NCI-H146 (cell line): ENCODE results near the gene EFCAB8.
A peak's percentile ranks its signal among the peaks of the same experiment; 100 is the strongest.

ENCODE experiments used
- DNase-seq: peaks from one replicate; lab custom pipeline; 2025; lab: John Stamatoyannopoulos, UW

EFCAB8 gene

DNA sequence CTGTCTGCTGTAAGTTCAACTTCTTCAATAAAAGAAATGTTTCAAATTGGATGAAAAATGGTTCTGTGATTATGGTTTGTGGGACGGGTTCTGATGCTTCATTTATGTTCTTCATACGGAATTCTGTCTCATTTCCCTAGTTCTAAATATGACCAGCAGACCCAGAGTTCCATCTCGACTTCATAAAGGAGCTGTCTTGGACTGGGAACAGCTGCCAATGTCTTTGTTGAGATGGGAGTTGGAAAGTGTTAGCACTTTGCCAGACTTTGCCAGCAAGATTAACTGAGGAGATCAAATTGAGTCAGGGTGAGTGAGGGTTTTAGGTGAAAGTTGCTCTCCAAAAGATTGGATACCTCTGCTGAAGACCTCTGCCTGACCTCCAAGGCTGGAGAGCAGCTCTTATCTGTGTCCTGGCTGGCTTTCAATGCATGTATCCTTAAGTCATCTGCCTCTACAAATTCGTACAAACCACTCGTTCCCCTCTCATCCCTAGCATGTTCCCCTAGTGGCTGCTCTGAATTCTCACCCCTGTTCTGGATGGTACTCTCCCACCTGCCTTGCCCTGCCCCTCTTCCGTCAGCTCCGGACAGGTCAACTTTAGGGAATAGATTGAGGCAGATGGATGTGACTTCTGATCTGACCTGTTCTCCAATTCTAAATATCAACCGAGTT is at the start of gene EFCAB8:
TSS of gene EFCAB8 (plus strand) at position 223 of the 672 bp plus-strand sequence. CDS start 4,870 bp downstream, outside the sequence.
- DNase-seq = no peak

DNA sequence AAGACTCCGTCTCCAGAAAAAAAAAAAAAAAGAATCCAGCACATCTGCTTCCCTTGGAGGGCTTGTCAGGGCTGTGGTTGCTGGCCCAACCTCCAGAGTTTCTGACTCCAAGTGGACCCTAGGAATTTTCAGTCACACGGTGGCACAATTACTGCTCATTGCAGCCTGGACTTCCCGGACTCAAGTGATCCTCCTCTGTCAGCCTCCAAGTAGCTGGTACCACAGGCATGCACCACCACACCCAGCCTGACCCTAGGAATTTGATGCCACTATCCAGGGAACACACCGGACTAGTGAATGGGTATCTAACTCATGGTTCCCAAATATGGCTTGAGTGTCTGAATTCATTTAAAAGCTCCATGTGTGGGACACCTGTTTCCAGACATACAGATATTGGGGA is 48.8 kb upstream of the EFCAB8 start:
- no peak for DNase-seq

DNA sequence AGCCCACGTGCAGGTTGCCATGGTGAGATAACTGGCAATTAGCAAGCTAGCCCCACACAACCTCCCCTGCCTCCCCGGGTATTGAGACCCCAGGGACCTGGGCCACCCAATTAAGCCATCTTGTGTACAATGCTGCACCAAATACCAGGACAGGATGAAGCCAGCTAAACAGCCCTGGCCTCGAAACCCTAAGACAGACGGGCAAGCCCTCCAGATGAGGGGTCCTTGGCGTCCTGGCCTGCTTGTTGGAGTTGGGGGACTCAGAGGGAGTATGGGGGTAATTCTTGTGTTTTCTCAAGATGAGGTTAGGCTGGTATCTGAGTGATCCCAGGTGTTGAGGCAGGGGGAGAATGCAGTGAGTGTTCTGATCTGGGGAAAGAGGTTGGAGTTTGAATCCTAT is 47.8 kb upstream of the EFCAB8 start:
- DNase-seq = no peak

DNA sequence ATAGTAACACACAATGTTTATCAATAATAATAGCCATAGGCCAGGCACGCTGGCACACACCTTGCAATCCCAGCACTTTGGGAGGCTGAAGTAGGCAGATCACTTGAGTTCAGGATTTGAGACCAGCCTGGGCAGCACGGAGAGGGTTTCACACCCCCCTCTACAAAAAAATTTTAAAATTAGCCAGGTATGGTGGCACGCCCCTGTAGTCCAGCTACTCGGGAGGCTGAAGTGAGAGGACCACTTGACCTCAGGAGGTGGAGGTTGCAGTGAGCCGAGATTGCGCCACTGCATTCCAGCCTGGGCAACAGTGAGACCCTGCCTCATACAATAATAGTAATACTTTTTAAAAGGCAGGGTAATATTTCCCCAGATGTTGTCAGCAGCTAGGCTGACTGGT is 46.8 kb upstream of the EFCAB8 start:
- no peak for DNase-seq

DNA sequence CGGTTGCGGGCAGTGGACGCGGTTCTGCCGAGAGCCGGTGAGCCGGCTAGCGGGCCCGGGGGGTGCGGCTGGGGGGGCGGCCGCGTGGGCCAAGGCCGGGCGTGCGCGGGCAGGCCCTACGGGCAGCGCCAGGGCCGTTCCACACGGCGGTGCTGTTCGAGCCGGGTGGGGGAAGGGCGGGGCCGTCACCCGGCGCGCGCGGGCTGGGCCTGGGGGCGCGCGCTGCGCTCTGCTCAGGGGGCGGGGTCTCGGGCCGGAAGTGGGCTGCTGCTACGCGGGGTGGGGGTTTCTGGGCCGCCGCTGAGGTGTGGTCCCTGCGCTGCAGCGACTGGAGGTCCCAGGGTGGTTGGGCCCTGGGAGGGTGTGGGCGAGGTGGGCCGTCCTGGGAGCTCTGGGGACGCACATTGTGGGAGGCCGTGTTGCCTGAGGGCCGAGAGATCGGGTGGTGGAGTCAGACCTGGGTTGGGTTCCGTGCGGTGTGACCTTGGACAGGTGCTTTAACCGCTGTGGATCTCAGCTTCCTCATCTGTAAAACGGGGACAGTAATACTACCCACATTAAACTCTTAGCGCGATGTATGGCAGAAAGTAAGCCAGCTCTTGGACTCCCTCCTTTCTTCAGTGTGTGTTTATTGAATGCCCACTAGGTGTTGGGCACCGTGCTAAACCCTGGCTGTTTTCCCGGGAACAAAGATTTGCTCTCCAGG is 38.6 kb upstream of the EFCAB8 start:
- peak; percentile 91 for DNase-seq

GRCh38 chr20:32820698-32821377 is 37.9 kb upstream of the EFCAB8 start:
- no peak for DNase-seq

DNA sequence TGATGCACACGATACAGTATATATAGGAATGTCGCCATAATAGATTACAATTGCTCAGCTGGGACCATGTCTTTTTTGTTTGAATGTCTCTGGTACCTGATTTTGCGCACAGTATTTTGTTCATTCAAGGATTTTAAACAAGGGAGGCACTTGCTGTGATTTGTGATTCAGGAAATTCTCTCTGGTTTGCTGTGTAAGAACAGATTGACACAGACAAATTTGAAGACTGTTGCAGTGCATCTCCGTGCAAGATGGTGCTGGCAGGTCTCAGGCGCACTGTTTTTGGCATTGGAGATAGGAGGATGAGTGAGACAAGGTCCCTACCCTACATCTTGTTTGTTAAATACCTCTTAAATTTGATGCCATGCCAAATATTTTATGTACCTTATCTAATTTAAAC is 36.5 kb upstream of the EFCAB8 start:
- no peak for DNase-seq

GRCh38 chr20:32823078-32823477 is 35.6 kb upstream of the EFCAB8 start:
- DNase-seq = no peak

DNA sequence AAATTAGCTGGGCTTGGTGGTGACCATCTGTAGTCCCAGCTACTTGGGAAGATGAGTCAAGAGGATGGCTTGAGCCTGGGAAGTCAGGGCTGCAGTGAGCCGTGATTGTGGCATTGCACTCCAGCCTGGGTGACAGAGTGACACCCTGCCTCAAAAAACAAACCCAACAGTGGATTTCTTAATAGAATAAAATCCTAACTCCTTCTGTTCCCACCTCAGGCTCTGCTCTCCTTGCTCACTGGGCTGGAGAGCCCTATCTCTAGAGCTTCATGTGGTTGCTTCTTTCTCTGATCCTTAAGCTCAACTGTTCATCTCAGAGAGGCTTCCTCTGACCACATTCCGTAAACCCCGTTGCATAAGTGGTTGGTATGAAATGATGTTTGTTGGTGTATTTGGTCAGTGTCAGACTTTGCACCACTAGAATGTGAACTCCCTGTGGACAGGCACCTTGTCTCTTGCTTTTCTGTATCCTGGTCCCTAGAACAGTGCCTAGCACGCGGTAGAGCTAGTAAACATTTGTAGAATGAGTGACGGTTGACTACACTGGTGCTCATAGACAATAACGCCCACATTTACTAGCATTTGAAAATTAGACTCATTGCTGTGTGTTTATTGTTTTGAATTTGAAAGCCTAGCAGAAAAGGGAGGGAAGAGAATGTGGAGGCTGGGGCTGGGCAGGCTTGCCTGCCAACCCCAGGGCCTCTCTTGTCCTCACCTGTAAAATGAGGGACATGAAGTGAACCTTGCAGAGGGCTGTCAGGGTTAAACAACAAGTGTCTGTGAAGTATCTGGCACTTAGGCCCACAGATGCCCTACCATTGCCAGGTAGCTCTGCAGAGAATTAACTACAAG is 34.8 kb upstream of the EFCAB8 start:
- DNase-seq = no peak

GRCh38 chr20:32828029-32828680 is 30.6 kb upstream of the EFCAB8 start:
- DNase-seq = no peak

DNA sequence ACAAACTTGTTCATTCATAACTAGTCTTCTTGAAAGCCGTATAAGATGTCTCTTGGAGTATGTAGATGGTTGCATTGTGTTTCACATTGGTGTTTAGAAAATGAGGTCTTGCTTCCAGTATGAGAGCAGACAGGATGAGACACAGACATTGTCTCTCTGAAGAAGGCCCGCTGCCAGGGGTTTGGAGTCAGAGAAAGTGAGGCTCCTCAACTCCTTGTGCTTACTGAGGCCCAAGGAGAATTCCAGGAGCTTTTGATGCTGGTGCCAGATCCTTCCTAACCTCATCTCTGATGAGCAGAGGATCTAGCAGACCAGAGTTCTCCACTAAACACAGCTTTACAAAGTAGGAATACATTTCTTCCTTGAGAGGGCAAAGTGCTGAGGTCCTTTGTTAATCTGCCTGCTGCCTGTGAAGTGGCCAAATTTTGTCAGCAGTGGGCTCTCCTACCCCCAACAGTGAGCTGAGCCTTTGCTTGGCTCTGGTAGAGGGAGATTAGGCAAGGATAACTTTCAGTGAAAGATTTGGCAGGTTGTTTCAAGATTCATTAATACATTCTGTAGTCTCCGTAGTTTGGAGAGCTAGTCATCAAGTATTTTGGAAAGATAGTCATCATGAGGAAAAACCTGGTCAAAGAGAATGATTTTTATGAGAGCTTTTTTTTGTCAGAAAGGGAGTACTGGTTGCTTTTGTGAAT is 29.3 kb upstream of the EFCAB8 start:
- no peak for DNase-seq

- DNase-seq = no peak
These were observed 28.3 kb upstream of the EFCAB8 start for GRCh38 chr20:32830437-32830836.

GRCh38 chr20:32831982-32832381 is 26.7 kb upstream of the EFCAB8 start:
- DNase-seq = no peak

- DNase-seq = no peak
These were observed 26.1 kb upstream of the EFCAB8 start for GRCh38 chr20:32832664-32833063.

DNA sequence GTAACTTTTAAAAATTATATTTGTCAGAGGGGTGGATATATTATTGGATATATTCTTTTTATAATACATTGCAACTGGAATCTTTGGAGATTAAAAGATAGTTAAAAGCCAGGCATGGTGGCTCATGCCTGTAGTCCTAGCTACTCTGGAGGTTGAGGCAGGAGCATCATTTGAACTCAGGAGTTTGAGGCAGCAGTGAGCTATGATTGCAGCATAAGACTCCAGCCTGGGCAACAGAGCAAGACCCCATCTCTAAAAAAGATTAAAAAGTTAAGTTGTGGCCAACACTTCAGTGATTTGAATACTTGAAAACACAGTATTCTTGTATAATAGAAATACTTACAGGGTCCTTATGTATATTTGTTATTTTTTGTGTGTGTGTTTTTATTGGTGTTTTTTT is 23.8 kb upstream of the EFCAB8 start:
- no peak for DNase-seq

DNA sequence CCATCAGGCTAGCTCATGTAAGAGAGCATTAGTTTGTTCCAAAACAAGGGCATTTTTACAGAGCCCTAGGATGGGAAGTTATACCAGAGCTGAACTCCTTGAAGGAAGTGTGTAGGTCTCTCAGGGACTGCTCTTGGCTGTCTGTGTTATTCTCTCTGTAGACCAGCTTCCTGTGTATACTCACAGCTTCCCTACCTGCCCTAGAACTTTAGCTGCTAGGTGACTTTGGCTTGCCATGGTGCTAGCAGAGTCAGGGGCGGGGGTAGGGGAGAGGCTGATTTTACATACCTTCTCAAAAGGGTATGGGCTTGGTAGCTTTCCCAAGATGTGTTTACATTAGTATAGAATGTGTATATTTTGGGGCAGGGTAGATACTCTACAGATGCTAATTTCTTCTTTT is 21.6 kb upstream of the EFCAB8 start:
- no peak for DNase-seq

DNA sequence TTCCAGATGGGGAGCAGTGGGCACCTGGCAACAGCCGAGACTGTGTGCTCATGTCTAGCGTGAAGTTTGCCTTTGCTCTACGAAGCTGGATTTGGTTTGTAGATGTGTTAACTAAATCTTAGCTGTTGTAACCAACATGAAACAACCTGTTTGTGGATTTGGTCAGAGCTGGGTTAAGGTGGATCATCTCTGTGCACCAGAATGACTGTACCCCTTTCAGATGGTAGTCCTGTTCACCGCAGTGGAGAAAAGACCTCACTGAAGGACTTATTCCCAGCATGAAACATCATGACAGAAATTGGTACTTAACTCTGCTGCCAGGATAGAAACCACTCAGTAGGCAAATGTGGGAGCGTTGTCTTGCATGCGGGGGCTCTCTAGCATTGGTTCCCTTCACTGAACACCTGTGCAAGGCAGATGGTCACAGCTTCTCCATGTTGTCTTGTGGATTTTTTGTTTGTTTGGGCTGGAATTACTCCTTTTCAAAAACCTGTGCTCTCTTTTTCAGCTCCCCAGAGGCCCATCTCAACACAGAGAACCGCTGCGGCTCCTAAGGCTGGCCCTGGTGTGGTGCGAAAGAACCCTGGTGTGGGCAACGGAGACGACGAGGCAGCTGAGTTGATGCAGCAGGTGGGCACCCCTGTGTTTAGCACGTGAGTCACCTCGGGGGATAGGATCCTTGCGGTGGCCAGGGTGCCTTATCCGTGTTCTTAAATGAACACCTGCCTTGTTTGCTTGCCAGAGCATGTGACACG is 19.3 kb upstream of the EFCAB8 start:
- DNase-seq = no peak

DNA sequence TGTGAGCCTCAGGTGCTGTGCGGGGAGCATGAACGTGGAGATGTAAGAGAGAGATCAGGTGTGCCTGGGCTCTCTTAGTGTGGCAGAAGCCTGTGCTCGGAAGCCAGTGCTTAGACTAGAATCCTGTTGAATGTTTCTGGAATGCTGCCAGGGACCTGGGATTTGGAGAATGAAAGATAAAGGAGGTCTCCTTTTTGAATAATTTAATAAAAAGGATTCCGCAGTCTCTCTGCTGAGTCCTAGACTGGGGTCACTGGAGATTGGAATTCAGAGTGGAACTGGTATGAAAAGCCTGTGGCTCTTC is 18.8 kb upstream of the EFCAB8 start:
- DNase-seq = no peak

- no peak for DNase-seq
These were observed 17.5 kb upstream of the EFCAB8 start for GRCh38 chr20:32841174-32841573.

- DNase-seq = no peak
These were observed 17.1 kb upstream of the EFCAB8 start for GRCh38 chr20:32841632-32842031.
